Erythroblast (primary cell): ENCODE data around the gene PLRG1.

Source experiments
- DNase-seq, 2 experiments: peaks; one replicate each; lab custom pipeline; 2025; lab: John Stamatoyannopoulos, UW
- GATA1 ChIP-seq: IDR thresholded peaks from 2 replicates; pipeline ENCODE4 v1.6.1; 2011; ENCODE audit warnings: low read depth, mild to moderate bottlenecking, control low read depth, low read length, moderate library complexity
- POLR2A ChIP-seq: IDR thresholded peaks from 2 replicates; pipeline ENCODE4 v1.6.1; 2011; ENCODE audit warnings: mild to moderate bottlenecking, low read length

The PLRG1 gene

GRCh38 chr4:154490234-154490582 is 60.0 kb downstream of the PLRG1 start:
- DNase-seq: peak in 1 of 2 experiments; percentile 10
- TF ChIP-seq GATA1 (no peak), POLR2A (no peak)

GRCh38 chr4:154489558-154490233 is 60.5 kb downstream of the PLRG1 start:
- TF ChIP-seq GATA1 (no peak), POLR2A (no peak)
- no peak for DNase-seq

GRCh38 chr4:154487145-154487544 is 63.1 kb downstream of the PLRG1 start:
- no peak for DNase-seq
- TF ChIP-seq GATA1: no peak

- DNase-seq: no peak
- TF ChIP-seq POLR2A: no peak
- TF ChIP-seq GATA1: no peak
Measured at GRCh38 chr4:154485127-154485773, 65.0 kb downstream of the PLRG1 start.
